Chondrocyte (in vitro differentiated cells): Measurements from ENCODE around the gene THSD7B. TPM values are rescaled to one million over a fixed set of nuclear protein-coding genes. Genes with fewer than 3 reads are reported as not detected.

Experiments
- DNase-seq: peaks from one replicate; pipeline ENCODE4 v3.0.0; 2021; ENCODE audit warnings: mixed read lengths, low spot score
- H3K27ac Mint-ChIP-seq: one replicate; pipeline ENCODE4 v1.8.0; 2021; ENCODE audit warnings: mild to moderate bottlenecking, moderate library complexity, mixed read lengths; ENCODE audit not compliant: unreplicated experiment
- H3K27me3 Mint-ChIP-seq: 2 replicates; pipeline ENCODE4 v1.8.0; 2021; ENCODE audit warnings: low read depth, mixed read lengths
- H3K36me3 Mint-ChIP-seq: 2 replicates; pipeline ENCODE4 v1.8.0; 2021; ENCODE audit warnings: low read depth, mixed read lengths
- H3K4me1 Mint-ChIP-seq: 2 replicates; pipeline ENCODE4 v1.8.0; 2021; ENCODE audit warnings: low read depth, mild to moderate bottlenecking, mixed read lengths
- H3K4me3 Mint-ChIP-seq: one replicate; pipeline ENCODE4 v1.8.0; 2021; ENCODE audit warnings: mild to moderate bottlenecking, moderate library complexity, mixed read lengths; ENCODE audit not compliant: unreplicated experiment
- H3K9me3 Mint-ChIP-seq: 2 replicates; pipeline ENCODE4 v1.8.0; 2021; ENCODE audit warnings: low read depth, mixed read lengths
- total RNA-seq: library from RNA; stranded (reverse); gene quantifications from 3 replicates; pipeline ENCODE4 v1.2.1, GENCODE V29; 2021
- TF ChIP-seq, protein P1 (sequence below): fragments of 200-600 bp; sonication (generic); IDR thresholded peaks from 2 replicates; pipeline ENCODE4 v1.5.0; 2021; ENCODE audit warnings: antibody characterized with exemption, mild to moderate bottlenecking, moderate library complexity

THSD7B gene
- total RNA-seq, 1 donor from 2014 or later: not detected

- Mint-ChIP-seq H3K27ac (no peak overlapping the region), H3K27me3 (no peaks in the 10 kb centered on the region), H3K36me3 (no peaks in the 10 kb centered on the region), H3K4me3 (no peak overlapping the region), H3K9me3 (peaks cover 3% of the 10 kb centered on the region), H3K4me1 (no peaks in the 10 kb centered on the region)
- no peak for DNase-seq
- TF ChIP-seq, protein P1, sequence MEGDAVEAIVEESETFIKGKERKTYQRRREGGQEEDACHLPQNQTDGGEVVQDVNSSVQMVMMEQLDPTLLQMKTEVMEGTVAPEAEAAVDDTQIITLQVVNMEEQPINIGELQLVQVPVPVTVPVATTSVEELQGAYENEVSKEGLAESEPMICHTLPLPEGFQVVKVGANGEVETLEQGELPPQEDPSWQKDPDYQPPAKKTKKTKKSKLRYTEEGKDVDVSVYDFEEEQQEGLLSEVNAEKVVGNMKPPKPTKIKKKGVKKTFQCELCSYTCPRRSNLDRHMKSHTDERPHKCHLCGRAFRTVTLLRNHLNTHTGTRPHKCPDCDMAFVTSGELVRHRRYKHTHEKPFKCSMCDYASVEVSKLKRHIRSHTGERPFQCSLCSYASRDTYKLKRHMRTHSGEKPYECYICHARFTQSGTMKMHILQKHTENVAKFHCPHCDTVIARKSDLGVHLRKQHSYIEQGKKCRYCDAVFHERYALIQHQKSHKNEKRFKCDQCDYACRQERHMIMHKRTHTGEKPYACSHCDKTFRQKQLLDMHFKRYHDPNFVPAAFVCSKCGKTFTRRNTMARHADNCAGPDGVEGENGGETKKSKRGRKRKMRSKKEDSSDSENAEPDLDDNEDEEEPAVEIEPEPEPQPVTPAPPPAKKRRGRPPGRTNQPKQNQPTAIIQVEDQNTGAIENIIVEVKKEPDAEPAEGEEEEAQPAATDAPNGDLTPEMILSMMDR: no peak
These were observed 140.4 kb downstream of the THSD7B start for GRCh38 chr2:136905779-136906178.

GRCh38 chr2:136909777-136910176, 144.4 kb downstream of the THSD7B start:
- Mint-ChIP-seq H3K4me3 (no peak overlapping the region), H3K9me3 (peaks cover 6% of the 10 kb centered on the region), H3K4me1 (no peaks in the 10 kb centered on the region), H3K27ac (no peak overlapping the region), H3K36me3 (no peaks in the 10 kb centered on the region), H3K27me3 (peaks cover 2% of the 10 kb centered on the region)
- TF ChIP-seq, protein P1: no peak
- DNase-seq: no peak

DNA sequence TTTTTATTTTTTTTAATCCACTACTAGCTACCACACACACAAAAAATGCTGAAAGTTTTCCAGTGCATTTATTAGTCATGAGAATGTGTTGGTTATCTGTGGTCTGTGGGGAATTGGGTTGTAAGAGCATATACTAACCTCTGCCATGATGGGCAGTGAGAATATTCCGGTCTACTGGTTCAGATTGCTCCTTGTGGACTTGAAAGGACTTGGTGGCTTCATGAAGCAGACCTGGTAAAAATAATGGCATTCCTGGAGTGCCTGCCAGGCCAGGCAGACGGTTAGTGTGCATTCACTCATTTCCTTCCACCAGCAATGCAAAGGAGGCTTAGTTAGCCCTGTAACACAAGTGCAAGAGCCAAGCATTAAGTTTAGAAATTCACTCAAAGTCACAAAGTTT, 150.8 kb downstream of the THSD7B start:
- no peaks in the 10 kb centered on the region for H3K4me1 Mint-ChIP-seq
- H3K4me3 Mint-ChIP-seq: no peak overlapping the region
- H3K36me3 Mint-ChIP-seq: no peaks in the 10 kb centered on the region
- H3K27ac Mint-ChIP-seq: no peak overlapping the region
- H3K27me3 Mint-ChIP-seq: peaks cover 3% of the 10 kb centered on the region
- H3K9me3 Mint-ChIP-seq: peaks cover 3% of the 10 kb centered on the region
- TF ChIP-seq, protein P1: no peak
- DNase-seq: no peak

GRCh38 chr2:136917411-136917881, 152.1 kb downstream of the THSD7B start:
- no peaks in the 10 kb centered on the region for H3K36me3 Mint-ChIP-seq
- no peak for DNase-seq

GRCh38 chr2:136919682-136920081, 154.3 kb downstream of the THSD7B start:
- peak; percentile 68 for DNase-seq
- Mint-ChIP-seq H3K27me3 (peaks cover 1% of the 10 kb centered on the region), H3K4me1 (no peaks in the 10 kb centered on the region), H3K9me3 (peaks cover 11% of the 10 kb centered on the region), H3K4me3 (no peak overlapping the region), H3K36me3 (no peaks in the 10 kb centered on the region), H3K27ac (no peak overlapping the region)
- TF ChIP-seq, protein P1: no peak

More at GRCh38 chr2:136917411-136917881, 152.1 kb downstream of the THSD7B start:
- TF ChIP-seq, protein P1: no peak
- Mint-ChIP-seq H3K9me3 (peaks cover 3% of the 10 kb centered on the region), H3K4me3 (no peak overlapping the region), H3K27me3 (peaks cover 3% of the 10 kb centered on the region), H3K27ac (no peak overlapping the region), H3K4me1 (no peaks in the 10 kb centered on the region)
